H7 (cell line): Measurements from ENCODE around the gene ZNF784. TPM values are rescaled to one million over a fixed set of nuclear protein-coding genes. Genes with fewer than 3 reads are reported as not detected.

Experiments
- DNase-seq: peaks from one replicate; pipeline ENCODE4 v3.0.0; 2012
- H3K27me3 ChIP-seq: 2 replicates; pipeline ENCODE4 v1.6.0; 2011; ENCODE audit warnings: mild to moderate bottlenecking, low read length; ENCODE audit not compliant: control insufficient read depth, insufficient read depth
- H3K36me3 ChIP-seq: replicated peaks from 2 replicates; pipeline ENCODE4 v1.5.1; 2011; ENCODE audit warnings: low read length; ENCODE audit not compliant: control insufficient read depth, insufficient read depth
- H3K4me3 ChIP-seq: 2 replicates; pipeline ENCODE4 v1.5.1; 2011; ENCODE audit warnings: low read depth, mild to moderate bottlenecking, control low read depth, low read length, moderate library complexity; ENCODE audit not compliant: insufficient read depth
- total RNA-seq: library from RNA; depleted of rRNA; stranded (reverse); fragments of >200 nt; shearing (Covaris generic); gene quantifications from 2 replicates; pipeline ENCODE4 v1.2.3, GENCODE V29; 2014

ZNF784 gene
- total RNA-seq, 1 experiment from 2014 or later, result 12.5 TPM

DNA sequence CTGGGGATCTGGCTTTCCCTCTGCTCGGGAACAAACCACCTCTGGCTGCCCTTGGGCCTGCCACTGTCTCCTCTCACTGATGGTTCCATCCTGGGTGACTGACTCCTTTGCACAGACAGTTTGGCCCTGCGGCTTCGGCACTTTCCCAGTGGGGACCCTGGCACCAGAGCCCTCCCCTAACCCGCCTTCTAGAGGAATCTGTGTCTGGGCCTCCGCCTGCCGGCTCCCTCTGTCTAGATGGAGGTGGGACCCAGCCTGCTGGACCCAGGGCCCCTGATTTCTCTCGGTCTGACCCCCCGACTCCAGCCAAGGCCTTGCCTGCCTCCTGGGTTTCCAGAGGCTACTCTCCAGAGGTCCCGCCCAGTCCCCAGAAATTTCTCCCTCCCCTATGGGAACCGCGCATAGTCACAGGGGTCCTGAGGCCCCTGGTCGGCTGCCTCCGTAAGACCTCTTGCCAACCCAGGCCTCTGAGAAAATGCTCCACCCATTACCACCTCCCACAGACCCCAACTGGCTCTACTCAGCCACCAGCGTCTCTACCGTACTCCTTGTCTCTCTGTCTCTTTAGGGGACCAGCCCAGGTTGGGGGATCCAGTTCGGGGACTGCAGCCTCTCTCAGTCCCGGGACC, 26.4 kb upstream of the ZNF784 start:
- no peaks in the 10 kb centered on the region for H3K27me3 ChIP-seq

GRCh38 chr19:55650126-55650557, 25.8 kb upstream of the ZNF784 start:
- Histone ChIP-seq H3K36me3 (peaks cover 5% of the 10 kb centered on the region), H3K27me3 (no peaks in the 10 kb centered on the region), H3K4me3 (no peak overlapping the region)
- no peak for DNase-seq

More for the DNA sequence above, 26.4 kb upstream of the ZNF784 start:
- DNase-seq, result peak; percentile 25
- Histone ChIP-seq H3K4me3 (no peak overlapping the region), H3K36me3 (no peaks in the 10 kb centered on the region; the same call in 1 of the 2 replicates)

GRCh38 chr19:55649268-55650125, 25.1 kb upstream of the ZNF784 start:
- peak; percentile 42 for DNase-seq
- H3K27me3 ChIP-seq, result no peaks in the 10 kb centered on the region
- peaks cover 10% of the 10 kb centered on the region for H3K36me3 ChIP-seq
- H3K4me3 ChIP-seq, result no peak overlapping the region

GRCh38 chr19:55648585-55649267, 24.4 kb upstream of the ZNF784 start:
- Histone ChIP-seq H3K27me3 (no peaks in the 10 kb centered on the region), H3K36me3 (peaks cover 10% of the 10 kb centered on the region), H3K4me3 (peak overlapping the region; percentile 81)
- DNase-seq, result peak; percentile 80

DNA sequence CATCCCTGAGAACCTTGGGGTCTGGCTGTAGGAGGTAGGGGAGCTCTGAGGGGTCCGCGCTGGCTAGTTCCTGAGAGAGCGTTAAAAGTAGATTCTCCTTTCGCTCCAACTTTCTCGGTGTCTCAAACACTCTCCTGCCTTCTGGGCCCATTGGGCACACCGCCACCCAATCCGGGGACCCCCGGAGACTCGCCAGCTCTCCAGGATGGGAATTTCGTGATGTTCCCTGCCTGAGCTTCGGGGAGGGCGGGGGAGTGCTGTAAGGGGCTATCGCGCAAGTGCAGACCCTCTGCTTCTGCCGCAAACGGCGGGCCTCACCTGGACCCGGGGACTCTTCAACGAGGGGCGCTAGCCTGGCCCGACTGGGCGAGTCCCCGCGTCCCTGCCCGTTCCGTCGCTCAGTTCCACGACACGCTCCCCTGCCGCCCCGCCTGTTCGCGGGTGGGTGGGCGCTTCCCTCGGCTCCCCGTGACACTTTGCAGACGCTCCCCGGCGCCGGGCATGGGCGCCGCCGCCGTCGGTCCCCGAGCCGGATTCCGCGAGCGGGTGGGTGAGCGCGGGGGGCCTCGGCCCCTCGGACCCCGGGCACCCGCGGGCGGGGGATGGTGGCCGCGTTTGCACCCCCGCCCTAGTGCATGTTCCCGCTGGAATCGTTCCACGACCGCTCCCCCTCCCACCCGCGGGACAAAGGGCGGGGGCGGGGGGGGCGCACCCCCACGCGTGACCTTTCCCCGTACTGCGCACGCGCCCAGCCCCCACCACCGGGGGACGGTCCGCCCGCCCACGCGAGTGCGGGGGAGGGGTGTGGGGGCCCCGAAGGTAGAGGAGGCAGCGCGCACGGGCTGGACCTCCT, 23.6 kb upstream of the ZNF784 start, which contains the start of gene CCDC106:
TSS of gene CCDC106 (plus strand) at position 481 of the 853 bp plus-strand sequence. CDS start 835 bp downstream, outside the sequence.
- peaks cover 10% of the 10 kb centered on the region for H3K36me3 ChIP-seq
- DNase-seq, result peak; percentile 94
- peak within 1 kb of the TSS; percentile 81 for H3K4me3 ChIP-seq
- no peaks in the 10 kb centered on the region for H3K27me3 ChIP-seq

- H3K4me3 ChIP-seq, result peak overlapping the region; percentile 81
- H3K27me3 ChIP-seq, result no peaks in the 10 kb centered on the region
- peak; percentile 66 for DNase-seq
- peaks cover 10% of the 10 kb centered on the region for H3K36me3 ChIP-seq
These were observed 22.7 kb upstream of the ZNF784 start for GRCh38 chr19:55646889-55647731.

DNA sequence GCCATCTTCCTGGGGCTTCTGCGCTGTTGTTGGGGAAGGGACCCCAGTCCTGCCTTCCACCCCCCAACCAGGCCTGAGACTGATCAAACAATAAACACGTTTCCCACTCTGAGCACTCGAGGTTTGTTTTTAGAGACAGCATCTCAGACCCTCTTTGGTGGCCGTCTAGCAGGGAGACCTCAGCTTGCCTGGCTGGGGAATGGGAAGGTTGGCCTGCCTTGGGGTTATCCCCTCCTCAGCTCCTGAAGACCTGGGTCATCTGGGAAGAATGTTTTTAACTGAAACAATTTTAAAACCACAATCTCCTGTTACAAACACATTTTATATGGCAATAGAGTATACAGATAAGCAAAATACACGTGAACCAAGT, 21.1 kb upstream of the ZNF784 start:
- Histone ChIP-seq H3K36me3 (peaks cover 10% of the 10 kb centered on the region), H3K27me3 (no peaks in the 10 kb centered on the region), H3K4me3 (no peak overlapping the region)
- no peak for DNase-seq

GRCh38 chr19:55644842-55645511, 20.6 kb upstream of the ZNF784 start:
- H3K27me3 ChIP-seq, result no peaks in the 10 kb centered on the region
- no peak for DNase-seq
- no peak overlapping the region for H3K4me3 ChIP-seq
- peaks cover 10% of the 10 kb centered on the region for H3K36me3 ChIP-seq

- Histone ChIP-seq H3K27me3 (no peaks in the 10 kb centered on the region), H3K4me3 (peak overlapping the region; percentile 81), H3K36me3 (peaks cover 10% of the 10 kb centered on the region)
- DNase-seq, result no peak
These were observed 19.9 kb upstream of the ZNF784 start for GRCh38 chr19:55644191-55644833.

- Histone ChIP-seq H3K36me3 (peaks cover 10% of the 10 kb centered on the region), H3K4me3 (peak overlapping the region; percentile 81), H3K27me3 (no peaks in the 10 kb centered on the region)
- no peak for DNase-seq
These were observed 19.5 kb upstream of the ZNF784 start for GRCh38 chr19:55643887-55644176.

DNA sequence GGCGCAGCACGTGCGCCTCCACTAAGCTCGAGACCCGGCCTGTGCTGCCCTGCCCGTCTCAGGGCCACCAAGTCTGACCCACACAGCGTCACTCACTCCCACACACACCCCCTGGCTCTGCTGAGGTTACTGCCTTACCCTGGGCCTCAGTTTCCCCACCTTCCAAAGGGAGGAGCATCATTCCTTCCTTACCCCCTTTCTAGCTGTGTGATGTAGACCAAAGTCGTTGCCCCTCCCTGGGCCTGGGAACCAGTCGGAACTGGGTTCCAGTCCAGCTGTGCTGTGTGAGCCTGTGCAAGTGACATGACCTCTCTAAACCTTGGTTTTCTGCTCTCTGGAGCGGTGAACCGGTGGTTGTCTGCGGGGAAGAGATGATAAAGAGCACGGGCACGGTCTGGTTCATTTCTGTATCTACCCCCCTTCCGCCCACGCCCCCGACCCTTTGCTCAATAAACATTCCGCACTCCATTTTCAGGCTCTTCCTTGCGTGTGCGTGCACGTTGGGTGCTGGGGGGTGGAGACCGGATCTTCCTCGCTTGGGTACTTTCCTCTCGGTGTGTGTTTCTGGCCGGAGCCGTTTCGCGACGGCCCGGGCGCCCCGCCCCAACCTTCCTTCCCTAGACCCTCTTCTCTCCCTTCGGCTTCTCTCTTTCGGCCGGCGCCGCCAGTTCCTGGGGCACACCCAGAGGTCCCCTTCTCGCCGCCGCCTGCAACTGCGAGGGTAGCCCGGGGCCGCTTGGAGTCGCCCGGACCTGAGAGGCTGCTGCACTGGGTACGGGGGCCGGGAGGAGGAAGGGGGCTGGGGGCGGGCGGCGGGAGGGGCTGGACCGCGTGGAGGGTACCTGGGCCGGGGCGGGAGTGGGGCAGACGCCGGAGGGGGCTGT, 18.9 kb upstream of the ZNF784 start, which contains the start of gene ZNF581:
TSS of gene ZNF581 (plus strand) at position 647 of the 884 bp plus-strand sequence. CDS start 923 bp downstream, outside the sequence.
- Histone ChIP-seq H3K36me3 (peaks cover 10% of the 10 kb centered on the region), H3K27me3 (no peaks in the 10 kb centered on the region), H3K4me3 (peak within 1 kb of the TSS; percentile 81)
- peak; percentile 96 for DNase-seq
